Measurements from ENCODE around the gene DOCK2.

DNA sequence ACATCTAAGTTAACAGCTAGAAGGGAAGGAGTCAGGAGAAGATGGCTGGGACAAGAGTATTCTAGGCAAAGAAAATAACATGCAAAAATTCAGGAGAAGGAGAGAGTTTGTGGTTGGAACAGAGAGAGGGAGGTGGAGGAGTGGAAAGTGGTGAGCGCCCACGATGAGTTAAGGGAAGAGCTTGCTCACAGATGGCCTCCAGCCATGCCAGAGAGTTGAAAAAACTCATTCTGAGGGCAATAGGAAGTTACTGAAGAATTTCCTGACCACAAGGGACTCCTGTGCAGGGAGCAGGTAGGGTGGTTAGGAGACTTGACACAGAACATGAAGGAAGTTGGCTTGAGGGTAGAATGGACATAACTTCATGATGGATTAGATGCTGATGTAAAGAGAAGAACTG, 159.7 kb downstream of the DOCK2 start:
- TF ChIP-seq, protein P1, sequence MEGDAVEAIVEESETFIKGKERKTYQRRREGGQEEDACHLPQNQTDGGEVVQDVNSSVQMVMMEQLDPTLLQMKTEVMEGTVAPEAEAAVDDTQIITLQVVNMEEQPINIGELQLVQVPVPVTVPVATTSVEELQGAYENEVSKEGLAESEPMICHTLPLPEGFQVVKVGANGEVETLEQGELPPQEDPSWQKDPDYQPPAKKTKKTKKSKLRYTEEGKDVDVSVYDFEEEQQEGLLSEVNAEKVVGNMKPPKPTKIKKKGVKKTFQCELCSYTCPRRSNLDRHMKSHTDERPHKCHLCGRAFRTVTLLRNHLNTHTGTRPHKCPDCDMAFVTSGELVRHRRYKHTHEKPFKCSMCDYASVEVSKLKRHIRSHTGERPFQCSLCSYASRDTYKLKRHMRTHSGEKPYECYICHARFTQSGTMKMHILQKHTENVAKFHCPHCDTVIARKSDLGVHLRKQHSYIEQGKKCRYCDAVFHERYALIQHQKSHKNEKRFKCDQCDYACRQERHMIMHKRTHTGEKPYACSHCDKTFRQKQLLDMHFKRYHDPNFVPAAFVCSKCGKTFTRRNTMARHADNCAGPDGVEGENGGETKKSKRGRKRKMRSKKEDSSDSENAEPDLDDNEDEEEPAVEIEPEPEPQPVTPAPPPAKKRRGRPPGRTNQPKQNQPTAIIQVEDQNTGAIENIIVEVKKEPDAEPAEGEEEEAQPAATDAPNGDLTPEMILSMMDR (optimal IDR thresholded peaks at IDR 0.05 in 1 of 3, IDR thresholded peaks at IDR 0.05 in 1 of 3, conservative IDR thresholded peaks at IDR 0.05 in 1 of 3; ENCODE audit: extremely low read depth in 1 of 3, insufficient read depth in 2 of 3, low read length in 3 of 3) = no peak
- TF ChIP-seq EZH2 (IDR thresholded peaks at IDR 0.05; ENCODE audit: low read length) = no peak

All from keratinocyte (primary cell).